Stimulated activated CD8-positive, alpha-beta memory T cell treated with anti-CD3 and anti-CD28 coated beads, Interleukin-4, amount 100 ng/mL, for 48 hours (primary cell): Measurements from ENCODE around the gene KIF26A.
A peak's percentile ranks its signal among the peaks of the same experiment; 100 is the strongest.

Experiments used
- DNase-seq: peaks from one replicate; pipeline ENCODE4 v3.0.0-alpha.2; 2020

Gene KIF26A

DNA sequence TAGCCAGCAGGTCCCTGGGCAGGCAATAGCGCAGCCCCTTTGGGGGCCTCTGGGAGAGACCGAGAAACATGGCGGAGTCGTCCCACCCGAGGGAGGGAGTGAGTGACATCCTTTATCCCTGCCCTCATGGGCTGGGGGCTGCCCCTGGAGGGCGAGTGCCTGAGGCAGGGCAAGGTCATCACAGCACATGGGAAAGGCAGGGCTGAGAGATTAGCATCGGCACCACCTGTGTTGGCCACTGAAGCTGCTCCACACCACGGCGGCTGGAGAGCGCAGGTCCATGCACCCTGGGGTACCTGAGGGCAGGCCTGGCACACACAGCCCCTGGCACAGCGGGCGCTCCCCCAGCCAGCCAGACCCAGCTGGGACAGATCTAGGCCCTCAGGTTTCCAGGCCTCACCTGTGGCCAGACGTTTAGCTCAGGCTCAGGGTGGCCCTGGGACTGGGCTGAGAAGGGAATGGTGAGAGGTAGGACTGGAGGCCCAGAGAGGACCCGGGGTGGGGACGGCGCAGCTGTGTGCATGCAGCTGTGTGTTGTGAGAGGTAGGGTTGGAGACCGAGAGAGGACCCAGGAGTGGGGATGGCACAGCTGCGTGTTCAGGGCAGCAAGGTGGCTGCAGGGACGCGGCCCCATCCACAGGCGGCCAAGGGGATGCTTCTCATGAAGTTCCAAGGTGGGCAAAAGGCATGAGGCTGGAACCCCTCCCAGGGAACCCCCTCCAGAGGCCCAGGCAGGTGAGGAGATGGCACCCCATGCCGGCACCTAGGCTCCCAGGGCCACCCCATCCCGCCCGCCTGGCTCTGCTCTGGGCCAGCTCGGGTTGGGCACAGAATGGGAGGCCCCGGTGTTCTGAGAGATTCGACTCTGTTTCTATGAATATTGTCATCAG is 74.1 kb downstream of the KIF26A start:
- no peak for DNase-seq

DNA sequence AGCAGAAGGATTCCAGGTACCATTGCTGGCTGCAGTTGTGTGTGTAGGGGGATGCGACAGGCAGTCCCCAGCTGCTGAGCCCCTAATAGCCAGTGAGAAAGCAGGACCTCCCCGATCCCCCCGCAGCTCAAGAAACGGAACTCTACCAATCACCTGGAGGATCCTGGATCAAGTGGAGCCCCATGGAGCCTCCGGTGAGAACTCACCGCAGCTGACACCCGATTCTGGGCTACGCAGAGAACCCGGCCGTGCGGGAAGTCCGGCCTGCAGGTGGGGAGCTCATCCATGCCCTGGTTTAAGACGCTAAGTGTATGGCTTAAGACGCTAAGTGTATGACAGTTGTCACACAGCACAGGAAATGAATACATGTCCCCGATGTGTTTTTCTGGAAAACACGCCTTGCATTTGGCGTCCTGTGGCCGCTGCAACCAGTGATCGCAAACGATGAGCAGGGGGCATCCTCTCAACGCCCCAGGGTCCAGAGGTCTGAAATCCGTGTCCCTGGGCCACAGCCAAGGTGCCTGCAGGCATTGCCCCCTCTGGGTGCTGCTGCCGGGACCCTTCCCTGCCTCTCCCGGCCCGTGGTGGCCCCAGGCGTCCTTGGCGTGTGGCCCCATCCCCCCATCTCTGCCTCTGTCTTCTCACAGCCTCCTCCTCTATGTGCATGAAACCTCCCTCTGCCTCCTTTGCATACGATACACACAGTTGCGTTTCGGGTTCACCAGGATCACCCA is 75.1 kb downstream of the KIF26A start:
- no peak for DNase-seq

DNA sequence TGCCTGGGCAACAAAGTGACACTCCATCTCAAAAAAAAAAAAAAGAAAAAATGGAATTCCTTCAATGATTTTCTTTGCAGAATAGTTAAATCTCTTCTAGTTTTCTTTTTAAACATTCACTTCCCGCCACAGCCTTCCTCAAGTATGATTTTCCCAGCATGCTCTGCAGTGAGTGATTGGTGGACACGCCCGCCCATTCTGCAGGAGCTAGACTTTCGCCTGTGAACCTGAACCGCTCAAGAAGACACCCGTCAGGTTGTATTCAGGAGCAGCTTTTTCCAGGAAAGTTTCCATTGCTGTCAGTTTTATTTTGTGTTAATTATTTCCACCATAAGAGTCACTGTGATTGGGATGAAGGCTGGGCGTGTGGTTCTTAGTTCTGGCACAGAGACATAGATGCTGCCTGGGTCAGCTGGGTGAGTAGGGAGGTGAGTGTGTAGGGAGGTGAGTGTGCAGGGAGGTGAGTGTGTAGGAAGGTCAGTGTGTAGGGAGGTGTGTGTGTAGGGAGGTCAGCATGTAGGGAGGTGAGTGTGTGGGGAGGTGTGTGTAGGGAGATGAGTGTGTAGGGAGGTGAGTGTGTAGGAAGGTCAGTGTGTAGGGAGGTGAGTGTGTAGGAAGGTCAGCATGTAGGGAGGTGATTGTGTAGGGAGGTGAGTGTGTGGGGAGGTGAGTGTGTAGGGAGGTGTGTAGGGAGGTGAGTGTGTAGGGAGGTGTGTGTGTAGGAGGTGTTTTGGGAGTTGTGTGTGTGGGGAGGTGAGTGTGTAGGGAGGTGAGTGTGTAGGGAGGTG is 76.2 kb downstream of the KIF26A start:
- DNase-seq = no peak

DNA sequence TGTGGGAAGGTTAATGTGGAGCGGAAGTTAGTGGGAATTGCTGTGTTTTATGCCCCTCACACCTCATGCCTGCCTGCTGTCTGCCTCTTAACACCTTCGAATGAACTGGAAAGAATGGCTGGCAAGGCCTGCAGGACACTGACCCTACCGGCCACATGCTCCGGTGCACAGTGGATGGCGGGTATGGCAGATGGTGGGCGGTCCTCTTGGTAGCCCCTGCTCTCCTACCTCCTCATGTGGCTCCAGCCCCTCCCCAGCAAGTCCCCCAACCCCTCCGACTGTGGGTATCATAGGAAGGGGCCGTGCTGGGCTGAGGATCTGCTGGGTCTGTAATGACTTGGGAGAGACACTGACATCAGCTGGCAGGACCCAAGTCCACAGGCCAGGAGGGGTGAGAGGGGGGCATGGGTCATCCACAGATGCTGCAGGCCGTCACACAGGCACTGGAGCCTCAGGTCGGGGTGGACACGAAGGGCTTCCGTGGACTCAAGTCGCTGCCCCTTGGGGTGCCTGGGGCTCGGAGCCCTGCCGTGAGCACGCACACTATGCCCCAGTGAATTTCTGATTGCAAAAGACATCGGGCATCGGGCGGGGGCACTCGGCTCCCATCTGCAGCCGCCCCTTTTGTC is 77.4 kb downstream of the KIF26A start:
- DNase-seq = no peak

DNA sequence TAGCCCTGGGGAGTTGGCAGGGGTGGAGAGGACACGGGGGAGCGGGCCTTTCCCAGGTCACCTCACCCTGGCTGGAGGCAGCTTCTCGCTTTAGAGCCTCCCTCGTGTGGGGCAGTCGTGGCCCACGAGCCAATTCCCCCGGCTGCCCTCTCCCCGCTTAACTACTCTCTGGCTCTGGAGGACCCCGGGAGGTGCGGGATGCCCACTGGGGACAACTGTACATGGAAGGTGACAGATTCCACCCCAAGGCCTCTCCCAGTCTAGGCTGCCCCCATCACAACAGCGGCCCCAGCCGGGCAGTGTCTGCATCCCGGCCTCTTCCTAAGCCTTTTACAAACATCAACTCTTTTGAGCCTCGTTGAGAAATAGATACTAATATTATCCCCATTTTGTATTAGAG is 78.1 kb downstream of the KIF26A start:
- DNase-seq = no peak

DNA sequence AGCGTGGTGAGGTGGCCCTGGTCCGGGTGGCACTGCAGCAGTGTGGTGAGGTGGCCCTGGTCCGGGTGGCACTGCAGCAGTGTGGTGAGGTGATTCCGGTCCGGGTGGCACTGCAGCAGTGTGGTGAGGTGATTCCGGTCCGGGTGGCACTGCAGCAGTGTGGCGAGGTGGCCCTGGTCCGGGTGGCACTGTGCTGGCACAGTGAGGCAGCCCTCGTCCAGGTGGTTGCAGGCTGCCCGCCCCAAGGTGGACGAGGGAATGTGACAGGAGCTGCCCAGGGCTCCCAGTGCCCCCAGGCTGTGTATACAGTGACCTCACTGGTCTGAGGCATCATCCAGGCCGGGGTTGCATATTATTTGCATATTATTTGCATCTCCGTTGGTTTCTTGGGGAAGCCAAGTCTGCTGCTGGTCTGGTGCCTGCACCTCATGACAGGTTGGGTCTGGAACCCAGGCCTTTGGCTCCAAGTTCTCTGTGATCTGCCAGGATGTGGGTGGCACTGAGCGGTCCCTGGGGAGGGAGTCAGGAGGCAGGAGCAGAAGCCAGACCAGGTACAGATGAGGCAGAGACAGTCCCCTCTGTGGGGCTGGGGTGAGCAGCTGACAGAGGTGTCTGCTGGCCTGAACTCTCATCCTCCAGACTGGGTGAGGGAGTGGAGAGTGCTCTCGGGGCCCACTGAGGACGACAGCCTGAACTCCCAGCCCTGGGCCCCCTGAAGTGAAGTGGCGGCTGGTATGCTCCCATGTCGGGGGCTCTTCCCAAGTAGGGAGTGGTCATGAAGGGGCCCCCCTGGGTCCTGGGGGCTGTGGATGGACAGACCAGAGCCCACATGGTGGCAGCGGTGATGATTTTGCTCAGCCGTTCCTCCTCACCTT is 79.3 kb downstream of the KIF26A start:
- no peak for DNase-seq

DNA sequence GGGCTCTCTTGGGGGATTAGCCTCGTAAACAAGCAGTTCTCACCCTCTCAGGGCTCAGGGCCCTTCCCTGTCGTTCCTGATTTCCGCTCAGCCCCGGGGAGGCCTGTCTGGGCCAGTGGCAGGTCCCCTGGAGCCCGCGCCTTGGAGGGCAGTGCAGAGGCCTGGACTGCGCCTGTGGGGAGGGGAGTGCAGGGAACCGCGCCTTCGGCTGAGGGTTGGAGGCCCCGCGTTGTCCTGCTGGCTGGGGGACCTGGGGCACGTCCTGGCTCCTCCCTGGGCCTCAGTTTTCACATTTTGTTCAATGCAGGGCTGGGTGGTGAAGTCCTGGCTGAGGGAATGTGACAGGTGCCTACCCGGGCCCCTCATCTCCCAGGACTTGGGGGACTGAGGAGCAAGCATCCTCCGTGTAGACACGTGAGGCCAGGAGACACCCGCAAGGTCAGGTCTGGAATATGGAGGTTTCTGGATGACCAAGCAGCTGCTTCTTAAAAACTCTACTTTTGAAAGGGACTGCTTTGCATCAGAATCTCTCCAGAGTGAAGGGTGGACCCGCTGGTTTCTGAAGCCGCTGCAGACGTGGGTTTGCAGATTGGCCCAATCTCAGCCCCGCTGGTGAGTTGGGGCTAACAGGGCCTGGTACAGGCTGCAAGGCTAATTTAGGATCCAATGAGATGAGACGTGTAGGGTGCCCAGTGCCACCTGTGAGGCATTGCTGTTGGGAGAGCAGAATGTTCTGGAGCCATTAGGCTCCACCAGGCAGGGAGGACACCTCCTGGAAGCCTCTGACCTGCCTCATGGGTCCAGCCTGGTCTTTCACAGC is 80.2 kb downstream of the KIF26A start:
- DNase-seq = no peak

DNA sequence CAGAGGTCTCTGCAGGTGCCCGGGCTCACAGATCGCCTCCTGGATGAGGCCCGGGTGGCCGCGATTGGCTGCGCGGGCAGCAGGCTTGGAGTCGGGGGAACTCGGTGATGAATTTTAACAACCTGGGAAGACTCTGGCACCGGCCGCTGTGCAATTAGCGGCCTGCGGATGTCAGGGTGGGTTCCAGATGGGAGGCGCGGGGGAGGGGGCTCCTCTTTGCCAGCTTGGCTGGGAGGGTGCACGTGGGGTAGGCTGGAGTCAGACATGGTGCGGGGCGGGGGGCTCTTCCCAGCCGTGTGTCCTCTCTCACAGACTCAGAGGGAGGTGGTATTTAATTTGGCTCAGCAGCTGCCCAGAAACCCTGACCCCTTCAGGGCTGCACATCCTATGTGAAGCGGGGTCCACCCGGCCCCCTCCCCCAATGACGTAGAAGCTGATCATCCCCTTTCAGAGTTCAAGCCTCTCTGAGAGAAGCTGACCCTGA is 81.4 kb downstream of the KIF26A start:
- DNase-seq = no peak

DNA sequence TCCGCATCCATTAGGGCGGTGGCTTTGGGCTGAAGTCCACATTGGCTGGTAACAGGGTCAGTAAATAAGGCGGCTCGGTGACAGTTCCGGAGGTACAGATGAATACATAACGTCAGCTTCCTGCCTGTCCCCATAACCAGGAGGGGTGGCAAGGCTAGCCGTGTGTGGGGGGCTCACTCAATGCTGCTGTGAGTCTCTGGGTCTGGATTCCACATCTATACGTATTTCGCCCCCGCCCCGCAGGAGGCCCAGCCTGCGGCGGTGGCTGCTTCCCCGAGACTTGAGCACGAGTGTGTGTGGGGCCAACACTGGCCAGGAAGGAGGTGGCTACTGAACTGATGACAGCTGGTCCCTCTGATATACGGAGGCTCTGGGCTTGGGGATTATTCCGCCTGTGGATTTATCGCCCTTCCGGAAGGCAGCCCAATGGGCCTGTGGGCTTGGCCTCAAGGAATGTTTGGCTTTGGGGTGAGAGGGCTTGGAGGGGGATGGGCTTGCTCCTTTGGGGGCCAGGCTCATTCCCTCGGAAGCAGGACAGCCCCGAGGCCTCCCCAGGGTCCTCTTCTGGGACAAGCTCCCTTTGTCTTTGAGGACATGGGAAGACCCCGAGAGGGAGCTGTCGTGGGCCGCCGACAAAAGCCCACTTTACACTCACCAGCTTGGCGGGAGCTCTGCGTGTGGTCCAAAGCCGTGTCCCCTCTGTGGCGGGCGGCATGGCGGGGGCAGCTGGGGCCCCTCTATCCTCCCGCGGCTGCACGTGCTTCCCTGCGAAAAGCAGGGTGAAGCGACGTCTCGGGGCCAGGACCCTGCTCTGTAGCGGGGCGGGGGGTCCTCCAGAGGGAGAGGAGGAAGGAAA is 82.1 kb downstream of the KIF26A start:
- no peak for DNase-seq

DNA sequence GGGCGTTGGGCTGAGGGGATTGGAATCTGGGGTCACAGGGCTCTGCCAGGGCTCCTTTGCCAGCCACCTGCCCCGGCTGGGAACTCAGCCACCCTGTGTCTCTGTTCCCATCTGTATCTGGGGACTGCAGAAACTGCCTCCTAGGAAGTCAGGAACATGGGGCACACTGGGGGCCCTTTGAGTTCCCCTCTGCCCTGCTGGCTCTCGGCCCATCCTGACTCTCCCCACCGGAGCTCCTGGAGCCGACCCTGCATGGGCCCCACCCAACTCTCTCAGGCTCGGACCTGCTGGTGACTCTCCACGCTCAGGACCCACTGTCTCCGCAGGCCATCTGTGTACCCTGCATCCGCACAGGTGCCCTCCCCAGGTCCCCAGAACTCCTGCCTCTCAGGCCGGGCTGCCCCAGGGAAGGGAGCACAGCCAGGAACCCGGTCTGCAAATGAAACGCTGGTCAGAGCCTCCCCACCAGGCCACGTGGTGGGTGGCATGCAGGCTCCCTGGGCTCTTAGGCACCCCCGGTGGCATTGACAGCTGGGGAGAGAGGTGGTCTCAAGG is 82.8 kb downstream of the KIF26A start:
- no peak for DNase-seq

DNA sequence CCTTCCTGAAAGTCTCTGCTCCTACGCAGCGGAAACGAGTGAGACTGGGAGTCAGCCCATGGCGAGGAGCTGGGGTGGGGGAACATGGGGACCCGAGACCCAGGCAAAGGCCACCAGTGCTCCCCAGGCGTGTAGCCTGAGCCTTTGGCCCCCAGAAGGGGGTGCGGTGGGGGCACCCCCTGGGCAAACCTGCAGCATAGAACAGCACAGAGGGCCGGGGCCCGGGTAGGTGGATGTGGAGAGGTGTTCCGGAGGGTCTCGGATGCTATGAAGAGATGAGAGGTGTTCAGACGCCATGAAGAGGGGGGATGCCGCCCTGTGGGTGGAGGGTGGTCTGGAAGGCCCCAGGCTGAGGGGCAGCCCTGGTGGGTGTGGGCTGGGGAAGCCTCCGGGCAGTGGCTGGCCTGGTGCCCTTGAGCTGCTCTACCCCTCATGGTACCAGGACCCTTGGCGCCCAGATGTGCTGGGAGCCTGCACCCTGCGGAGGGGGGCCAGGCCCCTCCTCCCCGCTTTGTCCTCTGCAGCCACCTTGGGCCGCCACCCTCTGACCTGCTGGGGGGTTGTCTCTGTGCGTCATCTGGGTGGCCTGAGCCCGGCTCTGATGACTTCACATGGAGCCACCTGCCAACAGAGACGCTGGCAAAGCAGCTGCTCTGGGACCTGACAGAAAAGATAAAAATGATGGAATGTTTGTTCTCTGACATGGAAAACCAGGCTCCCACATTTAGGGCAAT is 83.4 kb downstream of the KIF26A start:
- DNase-seq = no peak

DNA sequence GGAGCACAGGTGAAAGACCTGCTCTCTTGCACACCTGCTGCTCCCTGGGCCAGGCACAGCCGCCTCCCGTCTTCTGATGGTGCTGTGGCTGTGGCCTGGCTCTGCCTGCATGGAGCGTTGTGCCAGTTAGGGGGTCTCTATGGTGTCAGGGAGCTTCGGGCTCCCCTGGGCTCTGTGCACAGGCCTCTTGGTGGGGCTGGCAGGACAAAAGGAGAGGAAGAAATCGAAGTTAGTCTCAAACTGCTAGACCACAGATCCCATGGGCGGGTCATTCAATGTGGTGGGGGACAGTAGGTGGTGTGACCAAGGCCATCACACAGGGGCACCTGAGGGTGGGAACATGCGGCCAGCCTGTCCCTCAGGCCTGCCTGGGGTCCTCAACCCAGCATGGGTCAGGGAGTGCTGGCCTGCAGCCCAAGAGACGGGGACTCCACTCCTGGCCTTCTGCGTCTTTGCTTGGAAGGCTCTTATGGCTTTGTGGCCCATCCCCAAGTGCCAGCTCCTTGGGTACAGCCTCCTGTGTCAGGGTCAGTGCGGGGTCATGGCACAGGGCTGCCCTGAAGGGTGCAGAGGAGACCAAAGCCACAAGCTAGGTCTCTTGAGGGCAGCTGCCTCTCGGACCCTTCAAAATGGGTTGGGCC is 84.1 kb downstream of the KIF26A start:
- DNase-seq = no peak

DNA sequence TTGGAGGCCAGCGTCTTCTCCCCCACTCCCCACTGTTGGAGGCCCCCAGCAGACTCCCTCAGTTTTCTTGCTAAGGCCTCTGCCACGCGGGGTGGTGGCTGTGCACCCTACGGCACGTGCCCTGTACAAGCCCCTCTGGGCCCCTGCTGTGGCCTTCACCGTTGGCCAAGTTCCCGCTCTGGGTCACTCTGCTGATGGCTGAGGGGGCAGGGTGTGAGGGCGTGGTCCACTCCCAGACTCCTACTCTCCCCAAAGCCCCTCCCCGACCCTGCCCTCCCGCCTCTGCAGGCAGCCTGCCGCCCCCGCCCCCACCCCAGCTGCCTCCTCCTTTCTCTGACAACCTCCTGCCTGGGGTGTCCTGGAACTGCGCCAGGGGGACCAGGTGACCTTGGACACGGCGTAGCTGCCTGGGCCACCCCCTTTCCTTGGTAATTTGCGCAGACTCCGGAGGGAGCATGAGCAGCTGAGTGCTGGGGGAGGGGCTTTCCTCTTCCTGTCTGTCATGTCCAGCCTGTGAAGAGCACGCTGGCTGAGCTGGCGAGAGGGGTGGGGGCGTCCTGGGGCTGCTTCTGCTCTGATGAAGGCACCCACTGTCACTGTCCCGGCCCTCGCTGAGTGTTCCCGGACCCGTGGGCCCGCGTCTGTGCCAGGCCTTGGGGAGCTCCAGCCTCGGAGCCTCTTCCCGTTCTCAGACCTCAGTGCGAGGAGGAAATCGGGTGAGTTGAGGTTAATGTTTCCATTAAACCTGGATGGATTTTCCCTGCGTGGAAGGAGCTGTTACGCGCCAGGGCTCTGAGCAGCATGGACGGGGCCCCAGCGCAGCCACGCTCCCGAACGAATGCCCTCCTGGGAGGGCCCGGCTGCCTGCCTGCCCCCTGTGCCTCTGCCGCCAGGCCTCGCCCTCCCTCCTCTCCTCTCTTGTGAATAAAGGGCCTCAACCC is 85.0 kb downstream of the KIF26A start:
- DNase-seq = no peak

DNA sequence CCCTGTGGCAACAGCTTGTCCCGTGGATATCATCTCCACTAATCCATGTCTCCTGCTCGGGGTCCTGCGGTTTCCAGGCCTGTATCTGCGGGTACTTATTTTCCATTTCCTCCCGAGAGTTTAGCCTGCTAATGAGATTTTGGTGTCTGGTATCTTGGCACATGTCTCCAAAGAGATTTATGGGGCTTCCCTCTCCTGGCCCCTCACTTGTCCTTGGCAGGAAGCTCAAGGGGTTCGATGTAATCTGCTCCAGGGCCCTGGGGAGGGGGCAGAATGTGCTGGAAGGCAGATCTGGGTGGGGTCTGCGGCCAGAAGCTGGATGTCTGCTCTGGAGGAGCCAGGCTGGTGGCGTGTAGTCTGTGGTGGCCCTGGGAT is 85.7 kb downstream of the KIF26A start:
- no peak for DNase-seq

DNA sequence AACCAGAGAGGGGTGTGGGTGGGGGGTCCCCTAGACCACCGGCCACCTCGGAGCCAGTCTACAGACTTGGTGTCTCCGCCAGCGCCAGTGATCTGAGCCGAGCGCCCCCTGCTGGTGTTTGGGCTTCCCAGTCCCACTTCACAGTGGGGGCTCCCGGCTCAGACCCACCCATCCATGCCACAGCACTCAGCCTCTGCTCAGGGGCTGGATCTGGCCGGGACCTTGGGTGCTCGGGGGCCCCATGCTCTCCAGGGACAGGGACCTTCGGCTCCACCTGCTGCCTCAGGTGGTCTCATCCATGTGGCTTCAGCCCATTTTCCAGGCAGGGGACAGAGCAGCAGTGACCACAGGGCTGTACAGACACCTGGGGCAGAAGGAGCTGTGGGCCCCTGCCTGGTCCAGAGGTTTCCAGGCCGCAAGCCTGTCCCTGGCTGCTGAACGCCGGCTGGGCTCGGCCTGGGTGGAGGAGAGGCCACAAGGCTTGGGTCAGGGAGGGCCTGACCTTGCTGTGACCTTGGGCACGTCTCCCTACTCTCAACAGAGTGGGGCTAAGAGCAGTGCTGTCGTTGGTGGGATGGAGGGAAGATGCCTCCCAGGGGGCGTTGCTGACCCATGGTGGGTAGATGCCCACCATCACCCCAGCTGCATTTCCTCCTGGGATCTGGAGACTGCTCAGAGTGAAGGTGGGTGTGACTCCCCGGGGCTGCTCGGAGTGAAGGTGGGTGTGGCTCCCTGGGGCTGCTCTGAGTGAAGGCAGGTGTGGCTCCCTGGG is 86.3 kb downstream of the KIF26A start:
- peak; percentile 82 for DNase-seq
